Measurements from ENCODE around the gene STRN. TPM values are rescaled to one million over a fixed set of nuclear protein-coding genes. Genes with fewer than 3 reads are reported as not detected.

STRN gene
- total RNA-seq, 4 donors from 2014 or later = 24.8 to 38.4 (median 31.6) TPM

- TF ChIP-seq, protein P1, sequence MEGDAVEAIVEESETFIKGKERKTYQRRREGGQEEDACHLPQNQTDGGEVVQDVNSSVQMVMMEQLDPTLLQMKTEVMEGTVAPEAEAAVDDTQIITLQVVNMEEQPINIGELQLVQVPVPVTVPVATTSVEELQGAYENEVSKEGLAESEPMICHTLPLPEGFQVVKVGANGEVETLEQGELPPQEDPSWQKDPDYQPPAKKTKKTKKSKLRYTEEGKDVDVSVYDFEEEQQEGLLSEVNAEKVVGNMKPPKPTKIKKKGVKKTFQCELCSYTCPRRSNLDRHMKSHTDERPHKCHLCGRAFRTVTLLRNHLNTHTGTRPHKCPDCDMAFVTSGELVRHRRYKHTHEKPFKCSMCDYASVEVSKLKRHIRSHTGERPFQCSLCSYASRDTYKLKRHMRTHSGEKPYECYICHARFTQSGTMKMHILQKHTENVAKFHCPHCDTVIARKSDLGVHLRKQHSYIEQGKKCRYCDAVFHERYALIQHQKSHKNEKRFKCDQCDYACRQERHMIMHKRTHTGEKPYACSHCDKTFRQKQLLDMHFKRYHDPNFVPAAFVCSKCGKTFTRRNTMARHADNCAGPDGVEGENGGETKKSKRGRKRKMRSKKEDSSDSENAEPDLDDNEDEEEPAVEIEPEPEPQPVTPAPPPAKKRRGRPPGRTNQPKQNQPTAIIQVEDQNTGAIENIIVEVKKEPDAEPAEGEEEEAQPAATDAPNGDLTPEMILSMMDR (IDR thresholded peaks at IDR 0.05) = no peak
- TF ChIP-seq POLR2A (IDR thresholded peaks at IDR 0.05) = no peak
- no peak overlapping the region for H3K27ac ChIP-seq
- no peak overlapping the region for H3K4me3 ChIP-seq
- 57 to 75% methylated on average over 2 of the region's 2 CpGs for WGBS, 2 donors
- no peaks in the 10 kb centered on the region for H3K9me3 ChIP-seq
- no peaks in the 10 kb centered on the region for H3K36me3 ChIP-seq
- H3K4me1 ChIP-seq = peaks cover 0 to 6% (median 0%) of the 10 kb centered on the region in 3 donors
- DNase-seq = no peak
- intact Hi-C loops (cut with DNase I) = no loop called here
- no peaks in the 10 kb centered on the region for H3K27me3 ChIP-seq
Measured at GRCh38 chr2:36973320-36973719, 7.0 kb upstream of the STRN start.

DNA sequence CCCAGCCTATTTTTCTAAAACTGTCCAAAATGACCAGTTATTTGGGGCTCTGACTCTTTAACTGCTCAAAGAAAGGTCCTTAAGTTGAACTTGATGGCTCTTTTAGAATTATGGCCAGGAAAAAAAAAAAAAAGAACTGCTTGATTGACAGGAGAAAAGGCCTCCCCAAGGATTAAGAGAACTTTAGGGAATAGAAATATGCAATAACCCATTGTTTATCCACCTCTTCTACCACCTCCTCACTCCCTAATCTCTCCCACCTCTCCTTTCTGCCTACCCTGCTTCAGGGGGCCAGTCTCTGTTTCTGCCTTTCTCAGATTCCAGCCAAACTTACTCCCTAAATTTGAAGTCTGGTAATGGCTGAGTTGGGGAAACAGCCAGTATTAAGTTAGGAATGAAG is 5.7 kb upstream of the STRN start:
- no peaks in the 10 kb centered on the region for H3K9me3 ChIP-seq
- H3K4me1 ChIP-seq = peaks cover 0 to 20% (median 8%) of the 10 kb centered on the region in 3 donors
- TF ChIP-seq, protein P1 (IDR thresholded peaks at IDR 0.05) = no peak
- TF ChIP-seq POLR2A (IDR thresholded peaks at IDR 0.05) = no peak
- H3K36me3 ChIP-seq = no peaks in the 10 kb centered on the region
- no peak overlapping the region for H3K27ac ChIP-seq
- H3K27me3 ChIP-seq = no peaks in the 10 kb centered on the region
- no peak overlapping the region for H3K4me3 ChIP-seq
- DNase-seq = no peak
- intact Hi-C loops (cut with DNase I) = no loop called here

DNA sequence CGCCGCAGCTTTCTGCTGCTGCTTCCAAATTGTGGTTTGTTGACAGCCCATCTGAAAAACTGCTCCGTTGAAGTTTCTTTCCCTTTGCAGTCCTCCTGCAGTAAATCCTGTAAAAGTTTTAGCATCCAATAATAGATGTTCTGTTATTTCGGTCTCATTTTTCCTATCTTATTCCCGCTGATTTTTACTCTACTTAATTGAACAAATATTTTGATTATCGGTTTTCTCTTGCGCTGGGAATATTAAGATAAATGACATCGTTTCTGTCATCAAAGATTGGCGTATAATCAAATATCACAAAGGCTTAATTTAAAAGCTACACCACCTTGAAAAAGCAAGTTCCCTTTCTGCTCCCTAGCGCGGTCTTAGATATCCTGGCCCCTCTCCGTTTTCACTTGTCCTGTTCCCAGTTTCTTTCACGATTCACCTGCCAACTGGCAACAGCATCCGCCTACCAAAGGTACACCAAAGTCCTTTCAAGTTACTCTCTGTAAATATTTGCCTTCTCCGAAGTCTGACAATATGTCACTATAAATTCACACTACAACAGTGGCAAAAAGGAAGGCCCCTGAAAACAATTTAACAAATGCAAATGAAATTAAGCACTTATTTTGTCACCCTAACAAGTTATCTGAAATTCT is 1.0 kb upstream of the STRN start:
- intact Hi-C loops (cut with DNase I) = no loop called here
- TF ChIP-seq POLR2A (IDR thresholded peaks at IDR 0.05) = no peak
- TF ChIP-seq, protein P1 (IDR thresholded peaks at IDR 0.05) = no peak
- Histone ChIP-seq H3K4me1 (peaks cover 0 to 54% (median 21%) of the 10 kb centered on the region in 3 donors), H3K4me3 (peak overlapping the region; percentile 47 to 100 (median 83)), H3K27ac (peak overlapping the region; percentile 91 to 97 (median 96)), H3K36me3 (no peaks in the 10 kb centered on the region), H3K9me3 (no peaks in the 10 kb centered on the region), H3K27me3 (no peaks in the 10 kb centered on the region)
- no peak for DNase-seq
- WGBS, 2 donors = 12 to 15% methylated on average over 15 of the region's 15 CpGs

DNA sequence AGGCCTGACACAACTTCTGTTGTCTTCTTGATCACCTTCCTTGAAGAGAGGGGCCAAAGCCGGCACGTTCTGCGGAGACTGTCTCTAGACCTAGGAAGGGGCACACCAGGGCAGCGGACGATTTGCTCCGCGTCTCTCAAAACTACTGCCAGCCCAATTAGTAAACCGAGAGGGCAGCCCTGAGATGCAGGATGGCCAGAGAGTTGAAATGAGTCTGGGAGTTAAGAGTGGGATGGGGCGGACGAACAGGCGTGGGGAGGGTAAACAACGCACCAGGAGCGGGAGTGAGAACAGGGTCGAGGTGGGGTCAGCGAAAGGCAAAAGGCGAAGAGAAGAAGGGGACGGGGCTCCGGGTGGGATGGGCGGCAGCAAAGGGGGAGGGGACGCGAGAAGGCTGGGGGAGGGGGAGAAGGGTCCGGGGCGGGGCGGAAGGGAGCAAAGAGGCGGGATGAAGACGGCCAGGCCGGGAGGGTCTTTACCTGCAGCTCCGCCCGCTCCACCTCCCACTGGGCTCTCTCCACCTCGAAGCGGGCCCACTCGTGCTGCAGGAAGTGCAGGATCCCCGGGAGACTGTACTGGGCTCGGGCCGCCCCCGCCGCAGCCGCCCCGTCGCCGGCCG is 476 bp downstream of the STRN start:
- H3K36me3 ChIP-seq = no peaks in the 10 kb centered on the region
- peak; percentile 14 for DNase-seq
- intact Hi-C loops (cut with DNase I) = no loop called here
- 0 to 1% methylated on average over 22 to 26 of the region's 42 CpGs for WGBS, 2 donors
- peak overlapping the region; percentile 82 to 100 (median 85) for H3K4me3 ChIP-seq
- H3K27ac ChIP-seq = peak overlapping the region; percentile 88 to 96 (median 93)
- TF ChIP-seq POLR2A (IDR thresholded peaks at IDR 0.05) = no peak
- TF ChIP-seq, protein P1 (IDR thresholded peaks at IDR 0.05) = no peak
- H3K9me3 ChIP-seq = no peaks in the 10 kb centered on the region
- H3K27me3 ChIP-seq = no peaks in the 10 kb centered on the region
- H3K4me1 ChIP-seq = peaks cover 0 to 62% (median 21%) of the 10 kb centered on the region in 3 donors

DNA sequence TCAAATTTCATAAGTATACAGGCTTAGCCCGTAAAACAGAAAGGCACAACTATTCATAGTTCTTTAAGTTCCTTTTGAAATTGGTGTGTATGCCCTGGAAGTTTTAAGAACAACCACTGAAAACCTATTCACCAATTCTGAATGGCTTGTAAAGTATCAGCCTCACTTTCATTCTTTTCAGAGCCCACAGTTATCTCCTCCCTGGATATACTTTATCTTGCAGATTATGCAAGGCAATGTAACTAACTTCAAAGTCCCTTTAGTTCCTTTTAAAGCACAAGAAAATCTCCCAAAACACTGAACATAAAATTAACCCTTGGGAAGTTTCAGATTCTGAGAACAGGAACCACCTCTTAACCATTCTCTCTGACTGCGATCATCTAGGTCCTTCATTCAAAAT is 1.1 kb downstream of the STRN start:
- DNase-seq = no peak
- peak overlapping the region; percentile 82 to 100 (median 85) for H3K4me3 ChIP-seq

More for the DNA sequence above, 1.1 kb downstream of the STRN start:
- H3K9me3 ChIP-seq = no peaks in the 10 kb centered on the region
- peaks cover 0 to 68% (median 21%) of the 10 kb centered on the region in 3 donors for H3K4me1 ChIP-seq
- intact Hi-C loops (cut with DNase I) = no loop called here
- TF ChIP-seq, protein P1 (IDR thresholded peaks at IDR 0.05) = no peak
- TF ChIP-seq POLR2A (IDR thresholded peaks at IDR 0.05) = no peak
- no peaks in the 10 kb centered on the region for H3K27me3 ChIP-seq
- 19 to 22% methylated on average over 2 of the region's 2 CpGs for WGBS, 2 donors
- no peaks in the 10 kb centered on the region for H3K36me3 ChIP-seq
- H3K27ac ChIP-seq = peak overlapping the region in 3 of 4 donors; percentile 88 to 96 (median 95)

Measured in esophagus squamous epithelium (tissue), 5 donors.